MG63 (cell line): ENCODE data around the gene S100A5. TPM values are rescaled to one million over a fixed set of nuclear protein-coding genes. Genes with fewer than 3 reads are reported as not detected.

ENCODE experiments used
- DNase-seq: peaks from one replicate; pipeline ENCODE4 v3.0.0-alpha.2; 2020
- H3K27me3 ChIP-seq: fragments of 250-450 bp; sonication (Bioruptor Pico); 2 replicates; pipeline ENCODE4 v1.5.1; 2020; ENCODE audit warnings: mild to moderate bottlenecking, moderate library complexity
- H3K36me3 ChIP-seq: fragments of 250-450 bp; sonication (Bioruptor Pico); 2 replicates; pipeline ENCODE4 v1.5.1; 2020; ENCODE audit warnings: mild to moderate bottlenecking, moderate library complexity
- H3K4me3 ChIP-seq: fragments of 250-450 bp; sonication (Bioruptor Pico); 2 replicates; pipeline ENCODE4 v1.5.1; 2020; ENCODE audit warnings: mild to moderate bottlenecking, moderate library complexity
- H3K9me3 ChIP-seq: fragments of 250-450 bp; sonication (Bioruptor Pico); 2 replicates; pipeline ENCODE4 v1.5.1; 2020; ENCODE audit warnings: mild to moderate bottlenecking, moderate library complexity
- total RNA-seq: library from RNA; depleted of rRNA; stranded (reverse); fragments of >200 nt; shearing (Covaris generic); gene quantifications from 2 replicates; pipeline ENCODE4 v1.2.3, GENCODE V29; 2014; ENCODE audit warnings: low replicate concordance

The S100A5 gene
- total RNA-seq, 1 experiment from 2014 or later: not detected

- no peak for DNase-seq
- H3K4me3 ChIP-seq: no peak overlapping the region
These were observed 2.4 kb upstream of the S100A5 start for GRCh38 chr1:153542956-153543711.

GRCh38 chr1:153541641-153542590, 1.2 kb upstream of the S100A5 start:
- no peaks in the 10 kb centered on the region for H3K9me3 ChIP-seq
- no peak for DNase-seq
- no peak overlapping the region for H3K4me3 ChIP-seq
- peaks cover 19% of the 10 kb centered on the region for H3K36me3 ChIP-seq
- H3K27me3 ChIP-seq: no peaks in the 10 kb centered on the region

More at GRCh38 chr1:153542956-153543711, 2.4 kb upstream of the S100A5 start:
- Histone ChIP-seq H3K27me3 (no peaks in the 10 kb centered on the region), H3K36me3 (peaks cover 19% of the 10 kb centered on the region), H3K9me3 (no peaks in the 10 kb centered on the region)

- H3K4me3 ChIP-seq: no peak overlapping the region
- no peak for DNase-seq
- H3K9me3 ChIP-seq: no peaks in the 10 kb centered on the region
- H3K36me3 ChIP-seq: peaks cover 29% of the 10 kb centered on the region
- no peaks in the 10 kb centered on the region for H3K27me3 ChIP-seq
These were observed 1.2 kb downstream of the S100A5 start for GRCh38 chr1:153539395-153540093.

GRCh38 chr1:153538315-153538821, 2.4 kb downstream of the S100A5 start:
- H3K36me3 ChIP-seq: peaks cover 26% of the 10 kb centered on the region
- no peaks in the 10 kb centered on the region for H3K27me3 ChIP-seq
- DNase-seq: no peak
- no peaks in the 10 kb centered on the region for H3K9me3 ChIP-seq
- H3K4me3 ChIP-seq: no peak overlapping the region

- H3K27me3 ChIP-seq: no peaks in the 10 kb centered on the region
- H3K36me3 ChIP-seq: peaks cover 28% of the 10 kb centered on the region
- H3K4me3 ChIP-seq: no peak overlapping the region
- no peaks in the 10 kb centered on the region for H3K9me3 ChIP-seq
- no peak for DNase-seq
These were observed 3.4 kb downstream of the S100A5 start for GRCh38 chr1:153537376-153537730.

- Histone ChIP-seq H3K27me3 (no peaks in the 10 kb centered on the region), H3K4me3 (no peak overlapping the region; the same call in 1 of the 2 replicates), H3K36me3 (peaks cover 28% of the 10 kb centered on the region), H3K9me3 (no peaks in the 10 kb centered on the region)
- no peak for DNase-seq
These were observed 3.9 kb downstream of the S100A5 start for GRCh38 chr1:153536671-153537375.

GRCh38 chr1:153536012-153536670, 4.6 kb downstream of the S100A5 start:
- Histone ChIP-seq H3K9me3 (no peaks in the 10 kb centered on the region), H3K4me3 (peak overlapping the region; percentile 95), H3K27me3 (no peaks in the 10 kb centered on the region), H3K36me3 (peaks cover 28% of the 10 kb centered on the region)
- DNase-seq: peak; percentile 95

- no peaks in the 10 kb centered on the region for H3K9me3 ChIP-seq
- no peaks in the 10 kb centered on the region for H3K27me3 ChIP-seq
- DNase-seq: peak; percentile 90
- H3K36me3 ChIP-seq: peaks cover 28% of the 10 kb centered on the region
- peak within 1 kb of the TSS; percentile 95 for H3K4me3 ChIP-seq
These were observed 5.3 kb downstream of the S100A5 start, which contains the start of gene S100A6 for GRCh38 chr1:153535242-153536011. Gene S100A6, minus strand, starts transcription at chr1:153535991. Its CDS starts 652 bp downstream, at chr1:153535339.

- H3K36me3 ChIP-seq: peaks cover 28% of the 10 kb centered on the region
- H3K4me3 ChIP-seq: peak overlapping the region; percentile 95
- no peaks in the 10 kb centered on the region for H3K9me3 ChIP-seq
- no peaks in the 10 kb centered on the region for H3K27me3 ChIP-seq
- no peak for DNase-seq
These were observed 5.9 kb downstream of the S100A5 start for GRCh38 chr1:153534925-153535241.

GRCh38 chr1:153534226-153534924, 6.4 kb downstream of the S100A5 start:
- Histone ChIP-seq H3K36me3 (peaks cover 28% of the 10 kb centered on the region), H3K9me3 (no peaks in the 10 kb centered on the region), H3K27me3 (no peaks in the 10 kb centered on the region), H3K4me3 (peak overlapping the region; percentile 95)
- peak; percentile 74 for DNase-seq

GRCh38 chr1:153533689-153534201, 7.0 kb downstream of the S100A5 start:
- H3K27me3 ChIP-seq: no peaks in the 10 kb centered on the region
- H3K9me3 ChIP-seq: no peaks in the 10 kb centered on the region
- peaks cover 28% of the 10 kb centered on the region for H3K36me3 ChIP-seq
- H3K4me3 ChIP-seq: peak overlapping the region; percentile 95
- DNase-seq: peak; percentile 95

- peak; percentile 84 for DNase-seq
- Histone ChIP-seq H3K9me3 (no peaks in the 10 kb centered on the region), H3K27me3 (no peaks in the 10 kb centered on the region), H3K4me3 (peak overlapping the region; percentile 95), H3K36me3 (peaks cover 28% of the 10 kb centered on the region)
These were observed 7.8 kb downstream of the S100A5 start for GRCh38 chr1:153532769-153533599.

- no peak overlapping the region for H3K4me3 ChIP-seq
- H3K27me3 ChIP-seq: no peaks in the 10 kb centered on the region
- H3K36me3 ChIP-seq: peaks cover 31% of the 10 kb centered on the region
- no peak for DNase-seq
- no peaks in the 10 kb centered on the region for H3K9me3 ChIP-seq
These were observed 8.6 kb downstream of the S100A5 start for GRCh38 chr1:153532181-153532580.

- no peak overlapping the region for H3K4me3 ChIP-seq
These were observed 9.1 kb downstream of the S100A5 start for GRCh38 chr1:153531638-153532037.

More at GRCh38 chr1:153531638-153532037, 9.1 kb downstream of the S100A5 start:
- Histone ChIP-seq H3K27me3 (no peaks in the 10 kb centered on the region), H3K9me3 (no peaks in the 10 kb centered on the region), H3K36me3 (peaks cover 31% of the 10 kb centered on the region)
- DNase-seq: no peak
